SH-SY5Y (cell line): Measurements from ENCODE around the gene LMO1.

Source experiments
- GATA2 ChIP-seq: IDR thresholded peaks from 2 replicates; pipeline ENCODE4 v1.6.1; 2011; ENCODE audit warnings: mild to moderate bottlenecking, low read depth, low read length
- GATA3 ChIP-seq: IDR thresholded peaks from 2 replicates; pipeline ENCODE4 v1.6.1; 2011; ENCODE audit warnings: low read depth, mild to moderate bottlenecking, low read length, moderate library complexity

DNA sequence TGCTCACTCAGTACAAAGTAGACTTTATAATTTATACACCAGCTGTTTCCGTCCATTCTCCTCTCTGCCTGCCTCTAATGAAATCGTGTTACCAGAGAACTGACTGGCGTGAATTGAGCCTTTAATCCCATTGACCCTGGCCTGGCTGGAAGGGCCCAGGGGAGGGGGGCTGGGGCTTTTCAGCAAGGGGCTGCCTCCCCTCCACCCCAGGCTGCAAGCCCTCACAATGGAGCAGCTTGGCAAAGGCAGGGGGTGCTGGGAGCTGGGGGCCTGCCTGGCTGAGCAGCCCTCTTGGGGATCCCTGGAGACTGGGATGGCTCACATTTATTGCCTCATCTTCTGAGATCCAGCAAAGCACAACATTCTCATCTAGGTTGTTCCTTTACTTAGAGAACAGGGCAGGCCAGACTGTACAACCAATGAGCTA is 25.8 kb upstream of the LMO1 start:
- TF ChIP-seq GATA3: no peak
- no peak for TF ChIP-seq GATA2
